Measurements from ENCODE around the gene THBS1. TPM values are rescaled to one million over a fixed set of nuclear protein-coding genes. Genes with fewer than 3 reads are reported as not detected.

THBS1 gene
- total RNA-seq, 1 donor from 2014 or later = 849 TPM

DNA sequence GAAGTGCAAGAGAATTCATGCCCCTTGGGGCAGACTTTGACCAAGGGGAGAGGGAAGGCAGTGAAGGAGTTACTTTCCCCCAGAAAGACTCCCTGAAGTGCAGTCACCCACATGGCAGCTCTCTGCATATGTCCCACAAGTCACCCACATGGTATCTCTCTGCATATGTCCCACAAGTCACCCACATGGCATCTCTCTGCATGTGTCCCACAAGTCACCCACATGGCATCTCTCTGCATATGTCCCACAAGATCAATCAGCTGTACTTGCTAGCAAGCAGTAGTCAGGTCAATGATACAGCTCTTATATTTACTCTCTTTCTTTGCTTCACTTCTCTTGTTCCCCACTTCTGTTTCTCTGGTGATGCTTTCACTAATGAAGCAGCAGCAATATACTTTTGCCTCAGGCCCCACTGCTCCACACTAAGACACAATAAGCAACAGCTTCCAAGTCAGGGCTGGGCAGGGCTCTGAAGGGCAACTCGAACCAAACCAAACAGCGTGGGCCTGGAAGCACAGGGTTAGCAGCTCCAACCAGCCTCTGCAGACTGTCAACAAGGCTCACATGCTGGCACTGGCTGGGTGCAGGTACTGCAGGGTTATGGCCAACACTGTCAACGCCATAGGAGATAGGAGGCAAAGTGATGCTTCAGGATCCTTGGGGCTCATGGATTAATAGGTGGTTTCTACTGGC is 46.7 kb downstream of the THBS1 start:
- Mint-ChIP-seq H3K27me3 (ENCODE audit: unreplicated experiment) (no peaks in the 10 kb centered on the region), H3K27ac (ENCODE audit: unreplicated experiment) (no peak overlapping the region), H3K4me1 (ENCODE audit: unreplicated experiment) (peaks cover 37% of the 10 kb centered on the region), H3K36me3 (ENCODE audit: unreplicated experiment) (no peaks in the 10 kb centered on the region), H3K9me3 (ENCODE audit: unreplicated experiment) (no peaks in the 10 kb centered on the region), H3K4me3 (ENCODE audit: unreplicated experiment) (no peak overlapping the region)
- no peak for DNase-seq (ENCODE audit: extremely low spot score, unreplicated experiment)
- TF ChIP-seq, protein P1, sequence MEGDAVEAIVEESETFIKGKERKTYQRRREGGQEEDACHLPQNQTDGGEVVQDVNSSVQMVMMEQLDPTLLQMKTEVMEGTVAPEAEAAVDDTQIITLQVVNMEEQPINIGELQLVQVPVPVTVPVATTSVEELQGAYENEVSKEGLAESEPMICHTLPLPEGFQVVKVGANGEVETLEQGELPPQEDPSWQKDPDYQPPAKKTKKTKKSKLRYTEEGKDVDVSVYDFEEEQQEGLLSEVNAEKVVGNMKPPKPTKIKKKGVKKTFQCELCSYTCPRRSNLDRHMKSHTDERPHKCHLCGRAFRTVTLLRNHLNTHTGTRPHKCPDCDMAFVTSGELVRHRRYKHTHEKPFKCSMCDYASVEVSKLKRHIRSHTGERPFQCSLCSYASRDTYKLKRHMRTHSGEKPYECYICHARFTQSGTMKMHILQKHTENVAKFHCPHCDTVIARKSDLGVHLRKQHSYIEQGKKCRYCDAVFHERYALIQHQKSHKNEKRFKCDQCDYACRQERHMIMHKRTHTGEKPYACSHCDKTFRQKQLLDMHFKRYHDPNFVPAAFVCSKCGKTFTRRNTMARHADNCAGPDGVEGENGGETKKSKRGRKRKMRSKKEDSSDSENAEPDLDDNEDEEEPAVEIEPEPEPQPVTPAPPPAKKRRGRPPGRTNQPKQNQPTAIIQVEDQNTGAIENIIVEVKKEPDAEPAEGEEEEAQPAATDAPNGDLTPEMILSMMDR (IDR thresholded peaks at IDR 0.05) = no peak

DNA sequence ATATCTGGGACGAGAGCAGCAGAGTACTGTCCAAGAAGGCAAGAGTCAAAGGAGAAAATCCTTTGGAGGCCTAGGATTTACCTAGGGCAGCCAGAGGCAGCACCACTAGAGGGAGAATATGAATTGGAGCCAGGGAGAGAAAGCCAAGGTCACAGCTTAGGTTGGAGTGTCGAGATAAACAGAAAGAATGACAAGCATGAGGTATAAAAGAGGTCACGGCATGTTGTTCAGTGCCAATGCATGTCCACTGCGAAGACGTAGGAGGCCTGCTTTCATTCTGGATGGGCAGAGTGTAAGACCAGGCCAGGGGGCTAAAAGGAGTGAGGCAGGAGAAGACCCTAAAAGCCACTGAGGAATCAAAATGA is 47.2 kb downstream of the THBS1 start:
- H3K27me3 Mint-ChIP-seq (ENCODE audit: unreplicated experiment) = no peaks in the 10 kb centered on the region
- H3K4me1 Mint-ChIP-seq (ENCODE audit: unreplicated experiment) = peaks cover 37% of the 10 kb centered on the region
- TF ChIP-seq, protein P1 (IDR thresholded peaks at IDR 0.05) = peak; percentile 17
- H3K36me3 Mint-ChIP-seq (ENCODE audit: unreplicated experiment) = no peaks in the 10 kb centered on the region
- no peak overlapping the region for H3K27ac Mint-ChIP-seq (ENCODE audit: unreplicated experiment)
- H3K9me3 Mint-ChIP-seq (ENCODE audit: unreplicated experiment) = no peaks in the 10 kb centered on the region
- no peak overlapping the region for H3K4me3 Mint-ChIP-seq (ENCODE audit: unreplicated experiment)
- DNase-seq (ENCODE audit: extremely low spot score, unreplicated experiment) = no peak

DNA sequence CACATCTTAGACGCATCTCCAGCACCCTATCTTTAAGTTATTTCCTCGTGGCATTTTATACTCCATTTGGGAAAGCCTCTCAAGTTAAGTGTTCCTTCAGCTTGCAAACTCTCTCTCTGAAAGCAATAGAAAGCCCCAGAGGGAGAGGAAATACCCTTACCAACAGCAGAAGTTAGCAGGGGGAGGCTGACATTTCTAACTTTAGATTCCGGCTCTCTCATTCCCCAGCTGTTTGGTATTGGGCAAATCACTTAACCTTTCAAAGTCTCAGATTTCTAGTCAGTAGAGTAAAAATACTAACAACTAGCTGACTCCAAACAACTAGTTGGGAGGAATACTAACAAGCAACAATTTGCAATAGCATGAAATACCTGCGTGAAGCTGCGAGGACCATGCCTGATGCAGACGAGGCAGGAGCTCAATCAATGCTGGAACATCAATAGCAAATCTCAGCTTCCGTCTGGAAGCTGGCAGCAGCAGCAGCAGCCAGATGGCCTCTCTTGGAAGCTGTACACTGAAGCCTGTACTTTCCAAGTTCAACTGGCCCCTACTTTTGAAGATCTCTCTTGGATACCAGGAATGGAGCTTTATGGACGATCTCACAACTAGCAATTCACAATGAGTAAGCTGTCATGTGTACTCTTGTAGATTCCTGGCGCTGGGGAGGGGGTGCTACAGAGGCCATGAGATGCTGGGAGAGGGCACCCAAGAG is 47.8 kb downstream of the THBS1 start:
- Mint-ChIP-seq H3K4me3 (ENCODE audit: unreplicated experiment) (no peak overlapping the region), H3K36me3 (ENCODE audit: unreplicated experiment) (no peaks in the 10 kb centered on the region), H3K27me3 (ENCODE audit: unreplicated experiment) (no peaks in the 10 kb centered on the region), H3K27ac (ENCODE audit: unreplicated experiment) (no peak overlapping the region), H3K4me1 (ENCODE audit: unreplicated experiment) (peaks cover 37% of the 10 kb centered on the region), H3K9me3 (ENCODE audit: unreplicated experiment) (no peaks in the 10 kb centered on the region)
- DNase-seq (ENCODE audit: extremely low spot score, unreplicated experiment) = no peak
- TF ChIP-seq, protein P1 (IDR thresholded peaks at IDR 0.05) = no peak

DNA sequence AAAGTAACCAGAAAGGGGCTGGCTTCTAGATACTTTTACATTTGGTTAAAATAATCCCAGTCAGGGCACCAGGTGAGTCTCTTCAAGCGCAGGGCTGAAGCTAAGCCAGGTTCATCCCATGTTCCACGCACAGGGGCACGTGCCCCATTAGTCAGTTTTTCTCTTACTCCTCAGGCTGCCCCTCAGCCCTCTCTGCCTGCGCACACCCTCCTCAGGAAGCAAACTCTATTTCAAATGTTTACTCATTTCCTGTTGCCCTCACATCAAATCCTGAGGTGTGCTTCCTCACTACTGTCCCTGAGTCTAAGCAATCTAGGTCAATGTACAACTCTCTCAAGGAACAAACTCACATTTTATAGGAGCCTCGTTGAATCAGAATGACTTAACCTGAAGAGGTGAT is 48.5 kb downstream of the THBS1 start:
- Mint-ChIP-seq H3K9me3 (ENCODE audit: unreplicated experiment) (no peaks in the 10 kb centered on the region), H3K27me3 (ENCODE audit: unreplicated experiment) (no peaks in the 10 kb centered on the region), H3K36me3 (ENCODE audit: unreplicated experiment) (no peaks in the 10 kb centered on the region), H3K27ac (ENCODE audit: unreplicated experiment) (no peak overlapping the region), H3K4me1 (ENCODE audit: unreplicated experiment) (peaks cover 35% of the 10 kb centered on the region), H3K4me3 (ENCODE audit: unreplicated experiment) (no peak overlapping the region)
- DNase-seq (ENCODE audit: extremely low spot score, unreplicated experiment) = no peak
- TF ChIP-seq, protein P1 (IDR thresholded peaks at IDR 0.05) = no peak

DNA sequence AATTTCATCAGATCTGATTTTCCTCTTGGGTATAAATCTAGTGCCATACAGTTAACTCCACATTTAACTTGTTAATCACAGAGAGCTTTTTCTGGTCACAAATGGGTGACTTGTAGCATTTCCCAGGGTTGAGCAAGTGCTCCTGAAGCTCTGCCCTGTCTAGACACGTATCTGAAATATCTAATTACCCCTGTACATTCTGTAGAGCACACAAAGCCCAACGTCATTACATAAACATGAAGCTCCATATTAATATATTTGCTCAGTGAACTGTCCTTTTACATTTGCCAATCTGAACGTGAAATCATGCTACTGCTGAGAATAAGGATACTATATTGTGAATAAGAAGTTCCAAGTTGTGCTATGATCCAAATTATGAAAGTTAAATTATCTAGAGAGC is 49.0 kb downstream of the THBS1 start:
- no peak for DNase-seq (ENCODE audit: extremely low spot score, unreplicated experiment)
- H3K36me3 Mint-ChIP-seq (ENCODE audit: unreplicated experiment) = no peaks in the 10 kb centered on the region
- H3K27ac Mint-ChIP-seq (ENCODE audit: unreplicated experiment) = no peak overlapping the region
- H3K9me3 Mint-ChIP-seq (ENCODE audit: unreplicated experiment) = no peaks in the 10 kb centered on the region
- no peaks in the 10 kb centered on the region for H3K27me3 Mint-ChIP-seq (ENCODE audit: unreplicated experiment)
- H3K4me1 Mint-ChIP-seq (ENCODE audit: unreplicated experiment) = peaks cover 29% of the 10 kb centered on the region
- TF ChIP-seq, protein P1 (IDR thresholded peaks at IDR 0.05) = no peak
- H3K4me3 Mint-ChIP-seq (ENCODE audit: unreplicated experiment) = no peak overlapping the region

Measured in osteocyte (in vitro differentiated cells).